ENCODE measurements around the gene ITGB7.

Gene ITGB7

GRCh38 chr12:53253298-53253697 lies 46.2 kb upstream of the ITGB7 start:
- Histone ChIP-seq H3K27me3 (ENCODE audit: insufficient read depth, poor library complexity, severe bottlenecking) (no peaks in the 10 kb centered on the region), H3K4me3 (replicated peaks; ENCODE audit: insufficient read depth, low read length) (peak overlapping the region; percentile 94; the same call in 1 of the 2 replicates), H3K27ac (replicated peaks) (no peak overlapping the region)
- TF ChIP-seq SPI1 (IDR thresholded peaks at IDR 0.05; ENCODE audit: borderline replicate concordance, low read depth) (no peak), GABPA (IDR thresholded peaks at IDR 0.05; ENCODE audit: low read depth) (no peak), REST (IDR thresholded peaks at IDR 0.05; ENCODE audit: insufficient replicate concordance, low read depth) (no peak), POLR2AphosphoS5 (IDR thresholded peaks at IDR 0.05; ENCODE audit: low read depth) (no peak), CTCF (IDR thresholded peaks at IDR 0.05; ENCODE audit: insufficient read depth, low read length) (no peak)
- DNase-seq (ENCODE audit: low read depth in 1 of 2, low spot score in 1 of 2), result no peak

- TF ChIP-seq GABPA (IDR thresholded peaks at IDR 0.05; ENCODE audit: low read depth), result no peak
- no peak for TF ChIP-seq POLR2AphosphoS5 (IDR thresholded peaks at IDR 0.05; ENCODE audit: low read depth)
- no peak for TF ChIP-seq CTCF (IDR thresholded peaks at IDR 0.05; ENCODE audit: insufficient read depth, low read length)
- no peak for TF ChIP-seq SPI1 (IDR thresholded peaks at IDR 0.05; ENCODE audit: borderline replicate concordance, low read depth)
- TF ChIP-seq REST (IDR thresholded peaks at IDR 0.05; ENCODE audit: insufficient replicate concordance, low read depth), result no peak
- H3K27ac ChIP-seq (replicated peaks), result peak overlapping the region; percentile 83
- no peaks in the 10 kb centered on the region for H3K27me3 ChIP-seq (ENCODE audit: insufficient read depth, poor library complexity, severe bottlenecking)
- peak overlapping the region; percentile 94 for H3K4me3 ChIP-seq (replicated peaks; ENCODE audit: insufficient read depth, low read length)
- no peak for DNase-seq (ENCODE audit: low read depth in 1 of 2, low spot score in 1 of 2)
Measured at GRCh38 chr12:53252349-53252916, 45.4 kb upstream of the ITGB7 start.

GRCh38 chr12:53251477-53252348 lies 44.7 kb upstream of the ITGB7 start:
- peak overlapping the region; percentile 94 for H3K4me3 ChIP-seq (replicated peaks; ENCODE audit: insufficient read depth, low read length)
- DNase-seq (ENCODE audit: low read depth in 1 of 2, low spot score in 1 of 2), result peak; percentile 72 to 77
- H3K27me3 ChIP-seq (ENCODE audit: insufficient read depth, poor library complexity, severe bottlenecking), result no peaks in the 10 kb centered on the region
- TF ChIP-seq POLR2AphosphoS5 (IDR thresholded peaks at IDR 0.05; ENCODE audit: low read depth), result peak; percentile 64
- no peak for TF ChIP-seq GABPA (IDR thresholded peaks at IDR 0.05; ENCODE audit: low read depth)
- peak; percentile 15 for TF ChIP-seq CTCF (IDR thresholded peaks at IDR 0.05; ENCODE audit: insufficient read depth, low read length)
- H3K27ac ChIP-seq (replicated peaks), result peak overlapping the region; percentile 83
